Head of caudate nucleus (tissue), 42 donors: Measurements from ENCODE around the gene KLK13.

Experiments
- DNase-seq, 42 donors: peaks; one replicate each; pipeline versions ENCODE4 v3.0.0 to v3.0.0-alpha.2; 2020 to 2021; ENCODE audit warnings: mixed read lengths in 7 of 42
- intact Hi-C: fragments of 100-400 bp; cut with DNase I; formaldehyde crosslinking; loops from one replicate; pipeline ENCODE4 v1.15.0; 2022

KLK13 gene

GRCh38 chr19:51075998-51076397, 11.1 kb upstream of the KLK13 start:
- DNase-seq, result no peak
- intact Hi-C loops, result no loop called here

- no peak for DNase-seq
- intact Hi-C loops, result no loop called here
Observed at GRCh38 chr19:51071095-51071405, 6.2 kb upstream of the KLK13 start.

- intact Hi-C loops, result no loop called here
- DNase-seq, result no peak
Observed at GRCh38 chr19:51070334-51071094, 5.6 kb upstream of the KLK13 start.

- DNase-seq, result no peak
- intact Hi-C loops, result no loop called here
Observed at GRCh38 chr19:51066393-51067186, 1.7 kb upstream of the KLK13 start.

GRCh38 chr19:51065221-51065960, 499 bp upstream of the KLK13 start:
- no peak for DNase-seq
- intact Hi-C loops, result no loop called here

- intact Hi-C loops, result no loop called here
Observed at GRCh38 chr19:51063664-51064063, 1.2 kb downstream of the KLK13 start.

GRCh38 chr19:51060973-51061372, 3.9 kb downstream of the KLK13 start:
- intact Hi-C loops, result no loop called here
- no peak for DNase-seq

More at GRCh38 chr19:51063664-51064063, 1.2 kb downstream of the KLK13 start:
- DNase-seq, result no peak

GRCh38 chr19:51060336-51060735, 4.6 kb downstream of the KLK13 start:
- no peak for DNase-seq
- intact Hi-C loops, result no loop called here

- no peak for DNase-seq
- intact Hi-C loops, result no loop called here
Observed at GRCh38 chr19:51059715-51060114, 5.2 kb downstream of the KLK13 start.

GRCh38 chr19:51055866-51056265, 9.0 kb downstream of the KLK13 start:
- intact Hi-C loops, result no loop called here
- DNase-seq, result no peak

- intact Hi-C loops, result no loop called here
- no peak for DNase-seq
Observed at GRCh38 chr19:51047031-51047335, 17.9 kb downstream of the KLK13 start.

- DNase-seq, result no peak
- intact Hi-C loops, result no loop called here
Observed at GRCh38 chr19:51044327-51044726, 20.6 kb downstream of the KLK13 start.

- DNase-seq, result no peak
- intact Hi-C loops, result no loop called here
Observed at GRCh38 chr19:51043497-51043896, 21.4 kb downstream of the KLK13 start.

- intact Hi-C loops, result no loop called here
- DNase-seq, result no peak
Observed at GRCh38 chr19:51040151-51040550, 24.7 kb downstream of the KLK13 start.

- no peak for DNase-seq
- intact Hi-C loops, result no loop called here
Observed at GRCh38 chr19:51036519-51036918, 28.4 kb downstream of the KLK13 start.

- no peak for DNase-seq
- intact Hi-C loops, result no loop called here
Observed at GRCh38 chr19:51034704-51035103, 30.2 kb downstream of the KLK13 start, which contains the start of gene KLK12. Gene KLK12, minus strand, starts transcription at chr19:51035002. Its CDS starts 381 bp downstream, at chr19:51034621.

GRCh38 chr19:51031880-51032225, 33.0 kb downstream of the KLK13 start:
- DNase-seq, result no peak
- intact Hi-C loops, result no loop called here

- intact Hi-C loops, result no loop called here
- no peak for DNase-seq
Observed at GRCh38 chr19:51031220-51031879, 33.5 kb downstream of the KLK13 start.

- intact Hi-C loops, result no loop called here
- no peak for DNase-seq
Observed at GRCh38 chr19:51030631-51031030, 34.3 kb downstream of the KLK13 start.

GRCh38 chr19:51029718-51030117, 35.2 kb downstream of the KLK13 start:
- intact Hi-C loops, result loop anchor here (10.0 kb wide), 1 partner anchor 65 kb away; no protein-coding TSS in a partner anchor

More at GRCh38 chr19:51029718-51030117, 35.2 kb downstream of the KLK13 start:
- no peak for DNase-seq
